Type B pancreatic cell (in vitro differentiated cells): ENCODE measurements around the gene PRMT7. TPM values are rescaled to one million over a fixed set of nuclear protein-coding genes. Genes with fewer than 3 reads are reported as not detected.

ENCODE experiments used
- DNase-seq: peaks from one replicate; pipeline ENCODE4 v3.0.0; 2021; ENCODE audit warnings: mixed read lengths; ENCODE audit not compliant: unreplicated experiment; ENCODE audit errors: extremely low spot score
- H3K27ac Mint-ChIP-seq: 2 replicates; pipeline ENCODE4 v1.8.0; 2021; ENCODE audit warnings: mild to moderate bottlenecking, mixed read lengths
- H3K27me3 Mint-ChIP-seq: 2 replicates; pipeline ENCODE4 v1.8.0; 2021; ENCODE audit warnings: mixed read lengths
- H3K36me3 Mint-ChIP-seq: 2 replicates; pipeline ENCODE4 v1.8.0; 2021; ENCODE audit warnings: mixed read lengths
- H3K4me1 Mint-ChIP-seq: one replicate; pipeline ENCODE4 v1.8.0; 2021; ENCODE audit warnings: mixed read lengths; ENCODE audit not compliant: unreplicated experiment
- H3K4me3 Mint-ChIP-seq: 2 replicates; pipeline ENCODE4 v1.8.0; 2021; ENCODE audit warnings: mild to moderate bottlenecking, mixed read lengths
- H3K9me3 Mint-ChIP-seq: 2 replicates; pipeline ENCODE4 v1.8.0; 2021; ENCODE audit warnings: mixed read lengths
- CTCF ChIP-seq: fragments of 200-600 bp; sonication (generic); conservative IDR thresholded peaks from 2 replicates; pipeline ENCODE4 v1.5.0; 2021; ENCODE audit warnings: antibody characterized with exemption, mild to moderate bottlenecking
- total RNA-seq: library from RNA; stranded (reverse); gene quantifications from 2 replicates; pipeline ENCODE4 v1.2.1, GENCODE V29; 2021; ENCODE audit warnings: low replicate concordance

PRMT7 gene
- total RNA-seq, 1 donor from 2014 or later: 66.9 TPM

- peaks cover 3% of the 10 kb centered on the region for H3K36me3 Mint-ChIP-seq
- no peaks in the 10 kb centered on the region for H3K9me3 Mint-ChIP-seq
- no peak overlapping the region for H3K4me3 Mint-ChIP-seq
- H3K27ac Mint-ChIP-seq: no peak overlapping the region
- H3K4me1 Mint-ChIP-seq: peaks cover 13% of the 10 kb centered on the region
- no peaks in the 10 kb centered on the region for H3K27me3 Mint-ChIP-seq
- no peak for TF ChIP-seq CTCF
- DNase-seq: no peak
Measured at GRCh38 chr16:68358951-68359350, 48.1 kb downstream of the PRMT7 start.

- no peak for DNase-seq
- Mint-ChIP-seq H3K27ac (no peak overlapping the region), H3K36me3 (peaks cover 3% of the 10 kb centered on the region), H3K4me3 (no peak overlapping the region), H3K9me3 (no peaks in the 10 kb centered on the region), H3K4me1 (peaks cover 19% of the 10 kb centered on the region), H3K27me3 (no peaks in the 10 kb centered on the region)
- no peak for TF ChIP-seq CTCF
Measured at GRCh38 chr16:68359398-68360191, 48.8 kb downstream of the PRMT7 start.

- H3K27me3 Mint-ChIP-seq: no peaks in the 10 kb centered on the region
- peak overlapping the region; percentile 45 for H3K27ac Mint-ChIP-seq
- no peaks in the 10 kb centered on the region for H3K9me3 Mint-ChIP-seq
- TF ChIP-seq CTCF: no peak
- DNase-seq: no peak
- no peak overlapping the region for H3K4me3 Mint-ChIP-seq
- H3K36me3 Mint-ChIP-seq: peaks cover 3% of the 10 kb centered on the region
- H3K4me1 Mint-ChIP-seq: peaks cover 20% of the 10 kb centered on the region
Measured at GRCh38 chr16:68360547-68360946, 49.7 kb downstream of the PRMT7 start.

GRCh38 chr16:68360956-68361355 is 50.1 kb downstream of the PRMT7 start:
- no peak overlapping the region for H3K4me3 Mint-ChIP-seq
- no peaks in the 10 kb centered on the region for H3K9me3 Mint-ChIP-seq
- H3K36me3 Mint-ChIP-seq: peaks cover 3% of the 10 kb centered on the region
- no peaks in the 10 kb centered on the region for H3K27me3 Mint-ChIP-seq
- peaks cover 20% of the 10 kb centered on the region for H3K4me1 Mint-ChIP-seq
- DNase-seq: no peak
- H3K27ac Mint-ChIP-seq: peak overlapping the region; percentile 45
- no peak for TF ChIP-seq CTCF

- no peak for DNase-seq
- H3K27ac Mint-ChIP-seq: no peak overlapping the region
- no peak overlapping the region for H3K4me3 Mint-ChIP-seq
- H3K9me3 Mint-ChIP-seq: no peaks in the 10 kb centered on the region
- peaks cover 3% of the 10 kb centered on the region for H3K36me3 Mint-ChIP-seq
- peaks cover 20% of the 10 kb centered on the region for H3K4me1 Mint-ChIP-seq
- no peak for TF ChIP-seq CTCF
- H3K27me3 Mint-ChIP-seq: no peaks in the 10 kb centered on the region
Measured at GRCh38 chr16:68361485-68361884, 50.7 kb downstream of the PRMT7 start.
